ENCODE measurements around the gene CAB39L. TPM values are rescaled to one million over a fixed set of nuclear protein-coding genes. Genes with fewer than 3 reads are reported as not detected.
"Not testable (repeated sequence)": the region's sequence is repeated elsewhere in the genome, so short reads cannot be mapped to it uniquely, and the experiment has no call there.

Gene CAB39L
- total RNA-seq, 1 experiment from 2014 or later: 6.6 TPM

- H3K27ac ChIP-seq (ENCODE audit: low read length): no peak overlapping the region
- no TSS peak for BruUV-seq (replicated peaks)
- POLR2A ChIA-PET: no interaction called here
- CTCF ChIA-PET: no interaction called here
- in situ Hi-C loops (cut with HindIII; ENCODE audit: low pct_unique_long_range_greater_than_20kb, low sequenced_read_pairs): no loop called here
- DNase-seq (ENCODE audit: low read depth, low spot score) (no peak), ATAC-seq (no peak)
- H3K36me3 ChIP-seq (ENCODE audit: control insufficient read depth, insufficient read depth, low read length): no peaks in the 10 kb centered on the region
- H3K9me3 ChIP-seq (ENCODE audit: control insufficient read depth, insufficient read depth, low read depth, low read length): no peaks in the 10 kb centered on the region
- H3K4me1 ChIP-seq (ENCODE audit: control insufficient read depth, insufficient read depth, low read length): no peaks in the 10 kb centered on the region
- no peaks in the 10 kb centered on the region for H3K27me3 ChIP-seq (ENCODE audit: control insufficient read depth, insufficient read depth, low read length)
- TF ChIP-seq SIN3A (IDR thresholded peaks at IDR 0.05; ENCODE audit: borderline replicate concordance, insufficient read depth, low read depth, low read length) (no peak), REST (IDR thresholded peaks at IDR 0.05; ENCODE audit: insufficient read depth in 1 of 2, low read depth in 2 of 2, low read length in 1 of 2) (no peak), TCF7L2 (IDR thresholded peaks at IDR 0.05; ENCODE audit: low read depth, low read length) (no peak), POLR2AphosphoS5 (IDR thresholded peaks at IDR 0.05; ENCODE audit: low read depth, low read length) (no peak)
- TF ChIP-seq, protein P1, sequence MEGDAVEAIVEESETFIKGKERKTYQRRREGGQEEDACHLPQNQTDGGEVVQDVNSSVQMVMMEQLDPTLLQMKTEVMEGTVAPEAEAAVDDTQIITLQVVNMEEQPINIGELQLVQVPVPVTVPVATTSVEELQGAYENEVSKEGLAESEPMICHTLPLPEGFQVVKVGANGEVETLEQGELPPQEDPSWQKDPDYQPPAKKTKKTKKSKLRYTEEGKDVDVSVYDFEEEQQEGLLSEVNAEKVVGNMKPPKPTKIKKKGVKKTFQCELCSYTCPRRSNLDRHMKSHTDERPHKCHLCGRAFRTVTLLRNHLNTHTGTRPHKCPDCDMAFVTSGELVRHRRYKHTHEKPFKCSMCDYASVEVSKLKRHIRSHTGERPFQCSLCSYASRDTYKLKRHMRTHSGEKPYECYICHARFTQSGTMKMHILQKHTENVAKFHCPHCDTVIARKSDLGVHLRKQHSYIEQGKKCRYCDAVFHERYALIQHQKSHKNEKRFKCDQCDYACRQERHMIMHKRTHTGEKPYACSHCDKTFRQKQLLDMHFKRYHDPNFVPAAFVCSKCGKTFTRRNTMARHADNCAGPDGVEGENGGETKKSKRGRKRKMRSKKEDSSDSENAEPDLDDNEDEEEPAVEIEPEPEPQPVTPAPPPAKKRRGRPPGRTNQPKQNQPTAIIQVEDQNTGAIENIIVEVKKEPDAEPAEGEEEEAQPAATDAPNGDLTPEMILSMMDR (IDR thresholded peaks at IDR 0.05): no peak
- intact Hi-C loops (cut with micrococcal nuclease; ENCODE audit: unreplicated experiment): no loop called here
- H3K4me3 ChIP-seq (ENCODE audit: low read depth in 2 of 2, low read length in 2 of 2): no peak overlapping the region
Measured at GRCh38 chr13:49296659-49297058, 147.2 kb downstream of the CAB39L start.

- intact Hi-C loops (cut with micrococcal nuclease; ENCODE audit: unreplicated experiment): no loop called here
- ATAC-seq (no peak), DNase-seq (ENCODE audit: low read depth, low spot score) (no peak)
- Histone ChIP-seq H3K9me3 (ENCODE audit: control insufficient read depth, insufficient read depth, low read depth, low read length) (no peaks in the 10 kb centered on the region), H3K4me1 (ENCODE audit: control insufficient read depth, insufficient read depth, low read length) (no peaks in the 10 kb centered on the region), H3K4me3 (ENCODE audit: low read depth in 2 of 2, low read length in 2 of 2) (no peak overlapping the region), H3K36me3 (ENCODE audit: control insufficient read depth, insufficient read depth, low read length) (no peaks in the 10 kb centered on the region), H3K27ac (ENCODE audit: low read length) (no peak overlapping the region), H3K27me3 (ENCODE audit: control insufficient read depth, insufficient read depth, low read length) (no peaks in the 10 kb centered on the region)
- in situ Hi-C loops (cut with HindIII; ENCODE audit: low pct_unique_long_range_greater_than_20kb, low sequenced_read_pairs): no loop called here
- TF ChIP-seq, protein P1 (IDR thresholded peaks at IDR 0.05): no peak
- TF ChIP-seq SIN3A (IDR thresholded peaks at IDR 0.05; ENCODE audit: borderline replicate concordance, insufficient read depth, low read depth, low read length): no peak
- TF ChIP-seq TCF7L2 (IDR thresholded peaks at IDR 0.05; ENCODE audit: low read depth, low read length): no peak
- TF ChIP-seq POLR2AphosphoS5 (IDR thresholded peaks at IDR 0.05; ENCODE audit: low read depth, low read length): no peak
- TF ChIP-seq REST (IDR thresholded peaks at IDR 0.05; ENCODE audit: insufficient read depth in 1 of 2, low read depth in 2 of 2, low read length in 1 of 2): no peak
- POLR2A ChIA-PET: no interaction called here
- BruUV-seq (replicated peaks): no TSS peak
- CTCF ChIA-PET: no interaction called here
Measured at GRCh38 chr13:49295244-49295643, 148.6 kb downstream of the CAB39L start.

DNA sequence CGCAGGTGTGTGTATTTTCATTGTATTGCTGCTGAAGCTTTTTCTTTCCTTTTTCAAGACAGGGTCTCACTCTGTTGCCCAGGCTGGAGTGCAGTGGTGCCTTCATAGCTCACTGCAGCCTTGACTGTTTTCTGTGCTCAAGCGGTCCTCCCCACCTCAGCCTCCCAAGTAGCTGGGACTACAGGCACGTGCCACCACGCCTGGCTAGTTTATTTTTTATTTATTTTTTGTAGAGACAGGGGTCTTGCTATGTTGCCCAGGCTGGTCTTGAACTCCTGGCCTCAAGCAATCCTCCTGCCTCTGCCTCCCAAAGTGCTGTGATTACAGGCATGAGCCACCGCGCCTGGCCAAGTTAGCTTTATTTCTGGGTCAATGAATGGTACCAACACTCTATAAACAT is 149.1 kb downstream of the CAB39L start:
- POLR2A ChIA-PET; H3K27me3 ChIP-seq (ENCODE audit: control insufficient read depth, insufficient read depth, low read length); in situ Hi-C loops (cut with HindIII; ENCODE audit: low pct_unique_long_range_greater_than_20kb, low sequenced_read_pairs); H3K4me3 ChIP-seq (ENCODE audit: low read depth in 2 of 2, low read length in 2 of 2); intact Hi-C loops (cut with micrococcal nuclease; ENCODE audit: unreplicated experiment); CTCF ChIA-PET; H3K27ac ChIP-seq (ENCODE audit: low read length); H3K36me3 ChIP-seq (ENCODE audit: control insufficient read depth, insufficient read depth, low read length); H3K9me3 ChIP-seq (ENCODE audit: control insufficient read depth, insufficient read depth, low read depth, low read length); DNase-seq (ENCODE audit: low read depth, low spot score); BruUV-seq (replicated peaks); H3K4me1 ChIP-seq (ENCODE audit: control insufficient read depth, insufficient read depth, low read length); ATAC-seq: not testable (repeated sequence)

Data from Panc1 (cell line).